ENCODE data around the gene DMXL1.

The DMXL1 gene

DNA sequence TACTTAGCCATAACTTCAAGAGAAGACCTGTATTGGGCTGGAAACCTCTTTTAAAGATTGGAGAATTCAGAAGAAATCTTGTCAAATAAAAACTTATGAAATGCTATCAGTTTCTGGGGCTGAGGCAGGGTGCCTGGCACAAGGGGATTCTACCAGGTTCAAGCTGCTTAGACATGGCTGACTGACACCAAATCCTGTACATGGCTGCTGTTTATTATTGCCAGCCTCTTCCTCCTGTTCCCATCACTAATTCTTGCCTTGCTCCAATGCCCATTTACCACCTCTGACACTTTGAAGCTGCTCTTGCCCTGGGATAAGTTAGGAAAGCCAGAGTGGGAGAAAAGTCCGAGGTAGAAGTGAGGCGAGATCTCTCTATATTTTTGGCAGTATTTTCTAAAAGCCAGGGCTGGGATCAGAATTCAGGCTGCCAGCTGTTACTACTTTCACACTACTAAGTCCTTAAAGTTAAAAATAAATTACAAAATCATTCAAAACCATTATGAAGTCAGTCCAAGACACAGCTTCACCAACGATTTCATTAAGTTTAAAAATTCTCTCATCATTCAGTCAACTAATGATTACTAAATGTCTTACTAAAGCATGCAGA lies 218.7 kb downstream of the DMXL1 start:
- DNase-seq (ENCODE audit: low read depth in 2 of 2): no peak

- no peak for DNase-seq (ENCODE audit: low read depth in 2 of 2)
These were observed 219.3 kb downstream of the DMXL1 start for GRCh38 chr5:119290161-119290569.

DNA sequence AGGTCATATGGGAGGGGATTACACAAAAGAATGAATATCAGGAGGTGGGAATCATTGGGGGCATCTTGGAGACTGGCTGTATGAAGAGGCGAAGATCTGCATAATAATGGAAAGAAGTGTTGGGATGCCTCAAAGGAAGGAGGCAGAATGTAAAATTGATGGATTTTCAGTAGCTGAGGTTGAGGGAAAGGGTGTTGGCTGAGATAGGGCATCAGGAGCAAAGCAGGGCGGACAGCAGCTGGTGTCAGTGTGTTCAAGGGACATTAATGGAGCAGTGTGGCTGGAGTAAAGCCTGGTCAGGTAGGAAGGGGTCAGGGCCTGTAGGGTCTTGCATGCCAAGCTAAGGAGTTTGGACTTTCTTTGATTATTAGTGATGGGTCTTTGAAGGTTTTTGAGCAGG lies 219.7 kb downstream of the DMXL1 start:
- no peak for DNase-seq (ENCODE audit: low read depth in 2 of 2)

DNA sequence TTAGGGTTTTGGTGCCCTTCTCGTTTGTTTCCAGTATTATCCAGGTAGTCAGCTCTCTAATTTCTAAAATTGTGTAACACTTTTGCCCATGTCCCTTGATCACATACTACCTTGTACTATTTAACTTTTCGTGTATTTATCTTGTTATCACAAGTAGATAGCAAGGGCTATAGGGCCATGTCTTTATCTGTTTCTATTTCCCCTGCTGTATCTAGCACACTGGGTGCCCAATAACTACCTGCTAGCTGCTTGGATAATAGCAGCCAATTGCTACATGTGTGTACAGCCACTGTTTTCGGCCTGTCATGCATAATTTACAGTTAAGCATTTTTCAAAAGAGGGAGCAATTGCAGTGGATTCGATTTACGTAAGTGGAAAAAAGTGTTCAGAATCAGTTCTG lies 220.2 kb downstream of the DMXL1 start:
- DNase-seq (ENCODE audit: low read depth in 2 of 2): no peak

DNA sequence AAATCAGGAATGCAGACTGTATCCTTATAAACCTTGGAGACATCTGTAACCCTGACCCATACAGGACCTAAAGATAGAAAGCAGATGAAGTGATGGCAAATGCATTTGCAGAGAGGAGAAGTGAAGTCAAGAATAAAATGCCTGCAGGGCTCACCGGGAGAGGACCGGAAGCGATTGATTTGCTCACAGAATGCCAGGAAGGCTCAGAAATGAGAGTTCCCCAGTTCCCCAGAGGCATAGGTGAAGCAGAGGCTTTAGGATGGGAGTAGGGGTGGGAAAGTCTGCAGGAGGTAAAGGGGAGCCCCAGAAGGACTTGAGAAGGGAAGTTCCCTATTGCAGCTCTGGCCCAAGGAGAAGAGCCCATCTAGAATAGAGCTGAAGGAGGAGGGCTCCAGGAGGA lies 221.0 kb downstream of the DMXL1 start:
- DNase-seq (ENCODE audit: low read depth in 2 of 2): no peak

- no peak for DNase-seq (ENCODE audit: low read depth in 2 of 2)
These were observed 222.0 kb downstream of the DMXL1 start for GRCh38 chr5:119292701-119293515.

GRCh38 chr5:119293516-119293829 lies 222.6 kb downstream of the DMXL1 start:
- DNase-seq (ENCODE audit: low read depth in 2 of 2): no peak
